GDM1 (cell line): ENCODE data around the gene H2BK1.

Experiments
- DNase-seq: peaks from one replicate; lab custom pipeline; 2025; lab: John Stamatoyannopoulos, UW

The H2BK1 gene

GRCh38 chr7:151245360-151246101, 35.2 kb upstream of the H2BK1 start:
- DNase-seq = no peak

GRCh38 chr7:151244841-151245346, 34.6 kb upstream of the H2BK1 start:
- DNase-seq = no peak

- DNase-seq = no peak
Measured at GRCh38 chr7:151244196-151244840, 34.0 kb upstream of the H2BK1 start.

- DNase-seq = no peak
Measured at GRCh38 chr7:151243408-151244195, 33.3 kb upstream of the H2BK1 start.

GRCh38 chr7:151243045-151243349, 32.7 kb upstream of the H2BK1 start:
- DNase-seq = no peak

GRCh38 chr7:151242159-151243044, 32.1 kb upstream of the H2BK1 start:
- DNase-seq = no peak

GRCh38 chr7:151241755-151242096, 31.4 kb upstream of the H2BK1 start:
- DNase-seq = no peak

DNA sequence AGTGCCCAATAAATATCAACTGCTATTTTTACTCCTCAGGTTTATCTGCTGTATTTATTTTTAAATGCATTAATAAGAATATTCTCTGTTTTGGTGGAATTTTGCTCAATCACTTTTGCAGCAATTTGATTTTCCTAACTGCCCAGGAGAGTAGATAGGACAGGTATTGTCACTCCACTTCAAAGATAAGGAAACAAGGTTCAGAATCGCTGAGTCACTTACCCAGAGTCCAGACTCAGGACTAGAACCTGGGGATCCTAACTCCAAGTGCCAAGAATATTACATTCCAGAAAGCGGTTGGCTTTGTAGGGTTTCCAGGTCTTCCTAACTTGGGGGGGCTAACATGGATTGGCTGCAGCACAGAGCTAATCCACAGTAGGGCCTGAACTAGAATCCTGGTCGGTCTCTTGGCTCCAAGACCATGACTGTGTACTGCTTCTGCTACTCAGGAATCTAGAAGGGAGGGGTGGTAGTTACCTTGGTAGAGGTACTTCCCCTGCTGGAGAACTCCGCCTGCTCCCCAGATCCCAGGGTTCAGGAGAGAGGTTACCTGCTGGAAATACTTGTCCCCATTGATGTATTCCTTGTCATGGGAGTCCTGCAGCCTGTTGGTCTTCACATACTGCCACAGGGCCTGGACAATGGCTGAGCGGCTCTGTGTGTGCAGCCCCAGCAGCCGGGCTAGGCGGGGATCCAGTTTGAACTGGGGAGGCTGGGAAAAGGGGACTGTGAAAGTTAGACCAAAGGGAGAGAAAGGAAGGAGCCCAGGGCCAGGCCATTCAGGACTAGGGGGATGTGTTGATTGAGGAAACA, 30.9 kb upstream of the H2BK1 start:
- no peak for DNase-seq

DNA sequence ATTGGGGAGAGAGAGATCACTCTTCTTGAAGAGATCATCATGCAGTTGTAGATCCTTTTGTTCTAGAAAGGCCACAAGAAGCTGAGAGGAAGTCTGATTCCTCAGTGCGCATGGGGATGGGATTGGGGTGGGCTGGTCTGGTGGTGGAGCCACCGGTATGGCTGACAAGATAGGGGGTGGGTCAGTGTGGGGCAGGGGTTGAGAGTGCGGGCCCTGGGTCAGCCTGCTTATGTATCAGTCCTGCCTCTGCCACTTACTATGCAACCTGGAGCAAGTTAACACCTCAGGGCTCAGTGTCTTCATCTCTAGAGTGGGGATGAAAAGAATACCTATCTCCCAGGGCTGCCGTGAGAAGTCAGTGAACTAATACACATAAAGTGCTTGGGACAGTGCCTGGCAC, 30.2 kb upstream of the H2BK1 start:
- DNase-seq = no peak

GRCh38 chr7:151239837-151240459, 29.7 kb upstream of the H2BK1 start:
- no peak for DNase-seq

- DNase-seq = no peak
Measured at GRCh38 chr7:151238924-151239836, 28.9 kb upstream of the H2BK1 start.

- DNase-seq = no peak
Measured at GRCh38 chr7:151238190-151238810, 28.0 kb upstream of the H2BK1 start.

DNA sequence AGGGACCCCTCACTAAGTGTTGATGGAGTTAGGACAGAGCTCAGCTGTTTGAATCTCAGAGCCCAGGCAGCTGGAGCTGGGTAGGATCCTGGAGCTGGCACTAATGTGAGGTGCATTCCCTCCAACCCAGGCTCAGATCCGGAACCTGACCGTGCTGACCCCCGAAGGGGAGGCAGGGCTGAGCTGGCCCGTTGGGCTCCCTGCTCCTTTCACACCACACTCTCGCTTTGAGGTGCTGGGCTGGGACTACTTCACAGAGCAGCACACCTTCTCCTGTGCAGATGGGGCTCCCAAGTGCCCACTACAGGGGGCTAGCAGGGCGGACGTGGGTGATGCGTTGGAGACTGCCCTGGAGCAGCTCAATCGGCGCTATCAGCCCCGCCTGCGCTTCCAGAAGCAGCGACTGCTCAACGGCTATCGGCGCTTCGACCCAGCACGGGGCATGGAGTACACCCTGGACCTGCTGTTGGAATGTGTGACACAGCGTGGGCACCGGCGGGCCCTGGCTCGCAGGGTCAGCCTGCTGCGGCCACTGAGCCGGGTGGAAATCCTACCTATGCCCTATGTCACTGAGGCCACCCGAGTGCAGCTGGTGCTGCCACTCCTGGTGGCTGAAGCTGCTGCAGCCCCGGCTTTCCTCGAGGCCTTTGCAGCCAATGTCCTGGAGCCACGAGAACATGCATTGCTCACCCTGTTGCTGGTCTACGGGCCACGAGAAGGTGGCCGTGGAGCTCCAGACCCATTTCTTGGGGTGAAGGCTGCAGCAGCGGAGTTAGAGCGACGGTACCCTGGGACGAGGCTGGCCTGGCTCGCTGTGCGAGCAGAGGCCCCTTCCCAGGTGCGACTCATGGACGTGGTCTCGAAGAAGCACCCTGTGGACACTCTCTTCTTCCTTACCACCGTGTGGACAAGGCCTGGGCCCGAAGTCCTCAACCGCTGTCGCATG, 27.2 kb upstream of the H2BK1 start:
- DNase-seq = no peak

- no peak for DNase-seq
Measured at GRCh38 chr7:151236406-151236805, 26.1 kb upstream of the H2BK1 start.

GRCh38 chr7:151235091-151235787, 25.0 kb upstream of the H2BK1 start:
- no peak for DNase-seq

DNA sequence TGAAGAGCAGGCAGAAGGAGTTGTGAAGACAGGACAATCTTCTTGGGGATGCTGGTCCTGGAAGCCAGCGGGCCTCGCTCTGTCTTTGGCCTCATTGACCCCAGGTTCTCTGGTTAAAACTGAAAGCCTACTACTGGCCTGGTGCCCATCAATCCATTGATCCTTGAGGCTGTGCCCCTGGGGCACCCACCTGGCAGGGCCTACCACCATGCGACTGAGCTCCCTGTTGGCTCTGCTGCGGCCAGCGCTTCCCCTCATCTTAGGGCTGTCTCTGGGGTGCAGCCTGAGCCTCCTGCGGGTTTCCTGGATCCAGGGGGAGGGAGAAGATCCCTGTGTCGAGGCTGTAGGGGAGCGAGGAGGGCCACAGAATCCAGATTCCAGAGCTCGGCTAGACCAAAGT, 23.5 kb upstream of the H2BK1 start:
- no peak for DNase-seq

- DNase-seq = peak; percentile 66
Measured at GRCh38 chr7:151232917-151233701, 22.8 kb upstream of the H2BK1 start.
